GM20000 (cell line): ENCODE measurements around the gene APOM.
A peak's percentile ranks its signal among the peaks of the same experiment; 100 is the strongest.

Source experiments
- DNase-seq: peaks from one replicate; pipeline ENCODE4 v3.0.0; 2012; ENCODE audit warnings: low spot score
- TF ChIP-seq, protein P1 (sequence below): IDR thresholded peaks from 2 replicates; pipeline ENCODE4 v1.5.1; 2012; ENCODE audit warnings: mild to moderate bottlenecking, control low read depth; ENCODE audit errors: extremely low read depth, missing control alignments

APOM gene

DNA sequence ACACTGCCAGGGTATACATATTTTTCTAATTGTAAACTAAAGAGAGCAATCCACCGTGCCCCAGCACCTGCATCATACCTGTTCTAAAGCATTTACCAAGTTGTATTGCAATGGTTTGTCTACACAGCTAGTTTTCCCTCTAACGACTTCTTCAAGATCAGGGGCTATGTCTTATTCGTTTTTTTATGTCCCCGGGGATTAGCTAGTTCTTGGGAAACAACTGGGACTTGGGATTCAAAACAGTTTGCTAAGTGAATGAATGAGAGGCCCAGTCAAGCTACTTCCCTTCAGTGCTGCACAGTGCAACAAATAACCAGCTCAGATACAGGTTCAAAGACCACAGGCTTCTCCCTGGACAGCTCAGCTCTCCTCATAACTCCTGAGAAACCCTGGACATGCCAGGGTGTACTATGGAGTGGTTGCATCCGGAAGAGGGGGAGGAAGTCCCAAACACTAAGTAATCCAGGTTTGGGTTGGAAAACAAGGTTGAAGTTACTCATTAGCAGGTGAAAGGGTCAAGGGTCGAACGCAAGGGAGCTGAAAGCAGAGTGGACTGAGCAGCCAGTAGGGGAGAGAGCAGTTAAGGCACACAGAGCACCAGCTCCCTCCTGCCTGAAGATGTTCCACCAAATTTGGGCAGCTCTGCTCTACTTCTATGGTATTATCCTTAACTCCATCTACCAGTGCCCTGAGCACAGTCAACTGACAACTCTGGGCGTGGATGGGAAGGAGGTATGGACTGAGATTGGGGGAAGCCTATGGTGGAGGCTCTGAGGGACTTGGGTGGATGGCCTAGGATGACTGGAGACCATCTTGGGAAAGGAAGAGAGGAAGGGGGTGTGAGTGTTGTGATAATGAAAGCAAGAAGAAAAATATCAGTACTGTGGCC lies at the start of gene APOM:
APOM (plus strand) TSS at position 546 of the 889 bp plus-strand sequence; CDS start at position 619, 73 bp downstream.
- TF ChIP-seq, protein P1, sequence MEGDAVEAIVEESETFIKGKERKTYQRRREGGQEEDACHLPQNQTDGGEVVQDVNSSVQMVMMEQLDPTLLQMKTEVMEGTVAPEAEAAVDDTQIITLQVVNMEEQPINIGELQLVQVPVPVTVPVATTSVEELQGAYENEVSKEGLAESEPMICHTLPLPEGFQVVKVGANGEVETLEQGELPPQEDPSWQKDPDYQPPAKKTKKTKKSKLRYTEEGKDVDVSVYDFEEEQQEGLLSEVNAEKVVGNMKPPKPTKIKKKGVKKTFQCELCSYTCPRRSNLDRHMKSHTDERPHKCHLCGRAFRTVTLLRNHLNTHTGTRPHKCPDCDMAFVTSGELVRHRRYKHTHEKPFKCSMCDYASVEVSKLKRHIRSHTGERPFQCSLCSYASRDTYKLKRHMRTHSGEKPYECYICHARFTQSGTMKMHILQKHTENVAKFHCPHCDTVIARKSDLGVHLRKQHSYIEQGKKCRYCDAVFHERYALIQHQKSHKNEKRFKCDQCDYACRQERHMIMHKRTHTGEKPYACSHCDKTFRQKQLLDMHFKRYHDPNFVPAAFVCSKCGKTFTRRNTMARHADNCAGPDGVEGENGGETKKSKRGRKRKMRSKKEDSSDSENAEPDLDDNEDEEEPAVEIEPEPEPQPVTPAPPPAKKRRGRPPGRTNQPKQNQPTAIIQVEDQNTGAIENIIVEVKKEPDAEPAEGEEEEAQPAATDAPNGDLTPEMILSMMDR: no peak
- no peak for DNase-seq

DNA sequence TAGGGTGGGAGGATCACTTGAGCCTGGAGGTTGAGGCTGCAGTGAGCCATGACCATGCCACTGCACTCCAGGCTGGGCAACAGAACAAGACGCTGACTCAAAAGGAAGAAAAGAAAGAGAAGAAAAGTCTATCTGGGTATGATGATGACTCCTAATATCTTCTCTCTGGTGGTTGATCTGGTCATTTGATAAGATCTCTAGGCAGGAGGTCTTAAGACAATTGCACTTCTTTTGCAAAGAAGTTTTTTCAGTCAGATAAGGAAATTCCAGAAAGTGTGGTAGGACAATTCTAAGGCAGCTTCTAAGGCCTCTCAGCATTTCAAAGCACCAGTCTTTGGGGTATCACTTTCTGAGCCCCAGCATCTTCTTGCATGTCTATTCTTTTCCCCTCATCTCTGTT lies 48.4 kb upstream of the APOM start:
- DNase-seq: no peak
- TF ChIP-seq, protein P1: no peak

DNA sequence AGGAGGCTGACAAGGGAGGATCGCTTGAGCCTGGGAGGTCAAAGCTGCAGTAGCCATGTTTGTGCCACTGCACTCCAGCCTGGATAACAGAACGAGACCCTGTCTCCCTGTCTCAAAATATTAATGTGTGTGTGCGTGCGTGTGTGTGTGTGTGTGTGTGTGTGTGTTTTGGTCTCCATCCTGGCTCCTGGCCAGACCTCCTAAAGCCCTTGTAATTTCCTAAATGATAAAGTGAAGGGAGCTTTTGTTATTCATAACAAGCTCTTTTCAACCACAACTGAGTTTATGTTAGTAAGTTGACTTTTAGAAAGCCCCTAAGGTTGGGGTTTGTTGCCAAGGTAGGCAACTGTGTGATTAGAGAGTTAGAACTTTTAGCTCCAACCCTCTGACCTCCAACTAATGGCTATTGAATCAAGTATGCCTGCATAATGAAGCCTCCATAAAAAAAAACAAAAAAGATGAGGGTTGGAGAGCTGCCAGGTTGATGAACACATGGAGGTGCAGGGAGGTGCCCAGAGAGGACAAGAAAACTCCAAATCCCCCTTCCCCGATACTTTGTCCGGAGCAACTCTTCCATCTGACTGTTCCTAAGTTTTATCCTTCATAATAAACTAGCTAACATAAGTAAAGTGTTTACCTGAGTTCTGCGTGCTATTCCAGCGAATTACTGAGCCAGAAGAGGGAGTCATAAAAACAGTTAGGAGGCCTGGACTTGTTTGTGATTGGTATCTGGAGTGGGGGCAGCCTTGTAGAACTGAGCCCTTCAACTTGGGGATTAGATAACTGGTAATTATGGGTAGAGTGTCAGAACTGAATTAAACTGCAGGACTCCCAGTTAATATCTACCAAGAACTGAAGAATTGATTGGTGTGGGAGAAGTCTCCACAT lies 45.9 kb upstream of the APOM start:
- no peak for DNase-seq
- TF ChIP-seq, protein P1: no peak

DNA sequence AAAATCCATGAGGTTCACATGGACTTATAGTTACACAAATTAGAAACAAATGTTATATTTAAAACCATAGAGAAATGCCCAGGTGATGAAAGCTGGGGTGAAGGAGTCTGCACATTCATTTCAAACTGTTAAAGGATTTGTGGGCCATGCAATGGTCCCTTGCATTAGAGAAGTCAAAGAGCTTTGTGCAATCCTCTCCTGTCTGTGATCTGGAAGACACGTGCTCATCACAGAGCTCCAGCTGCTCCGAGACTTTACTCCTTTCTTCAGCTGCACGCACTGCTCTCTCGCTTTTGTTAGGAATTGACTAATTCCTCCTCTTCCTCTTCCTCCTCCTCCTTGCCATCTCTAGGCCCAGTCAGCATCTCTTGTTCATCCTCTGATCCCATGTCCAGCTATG lies 44.7 kb upstream of the APOM start:
- TF ChIP-seq, protein P1: no peak
- no peak for DNase-seq

DNA sequence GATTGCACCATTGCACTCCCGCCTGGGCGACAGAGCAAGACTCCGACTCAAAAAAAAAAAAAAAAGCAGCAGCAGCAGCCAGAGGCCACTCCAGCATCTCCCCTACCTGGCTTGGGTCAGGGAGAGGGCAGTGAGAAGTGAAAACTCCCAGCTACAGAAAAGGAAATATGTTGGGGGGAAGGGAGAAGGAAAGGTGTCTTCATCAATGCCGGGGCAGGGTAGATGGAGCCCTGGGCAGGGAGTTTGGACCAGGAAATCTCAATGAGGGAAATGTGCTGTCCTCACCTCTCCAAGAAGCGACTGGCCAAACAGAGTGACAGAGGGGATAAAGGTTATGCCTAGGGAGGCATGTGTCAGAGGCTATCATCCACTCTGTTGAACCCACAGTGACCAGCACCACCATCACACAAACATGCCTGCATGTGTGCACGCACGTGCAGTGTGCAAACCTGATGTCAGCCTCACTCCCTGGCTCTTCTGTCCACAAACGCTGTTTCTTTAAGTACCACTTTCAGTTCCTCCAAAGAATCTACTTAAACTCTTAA lies 41.5 kb upstream of the APOM start:
- TF ChIP-seq, protein P1: no peak

DNA sequence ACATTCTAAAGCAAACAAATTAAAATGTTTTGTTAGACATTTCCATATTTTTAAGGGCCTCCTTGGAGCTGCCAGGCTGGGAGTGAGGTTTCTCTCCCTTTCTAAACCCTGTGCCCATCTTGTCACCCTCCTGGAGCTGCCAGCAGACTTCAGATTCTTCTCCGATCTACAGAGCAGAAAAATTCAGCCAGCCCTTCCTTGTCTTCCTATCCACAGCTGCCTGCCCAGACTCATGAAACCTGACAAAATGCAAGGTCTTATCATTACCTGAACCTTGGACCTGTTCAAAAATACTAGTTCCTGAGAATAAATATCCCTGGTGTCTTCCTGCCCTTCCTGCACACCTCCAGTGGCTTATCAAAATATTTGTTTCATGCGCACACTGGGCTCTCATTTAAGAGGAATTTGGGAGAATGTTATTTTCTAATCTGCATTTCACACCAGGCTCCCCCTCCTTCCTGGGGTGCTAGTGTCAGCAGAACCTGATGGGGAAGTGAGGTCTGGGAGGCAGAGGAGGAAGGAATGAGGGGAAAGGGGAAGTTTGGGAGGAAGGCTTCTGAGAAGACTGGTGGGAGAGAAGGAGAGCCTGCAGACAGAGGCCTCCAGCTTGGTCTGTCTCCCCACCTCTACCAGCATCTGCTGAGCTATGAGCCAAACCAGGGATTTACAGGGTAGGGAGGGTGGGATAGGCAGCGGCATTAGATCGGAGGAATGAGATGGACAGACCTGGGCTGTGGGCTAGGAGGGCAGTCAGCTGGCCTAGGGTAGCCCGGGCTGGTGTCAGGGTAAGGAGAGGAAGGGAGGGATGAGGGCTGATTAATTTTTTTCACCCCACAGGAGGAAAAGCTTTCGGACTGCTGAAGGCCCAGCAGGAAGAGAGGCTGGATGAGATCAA lies 40.8 kb upstream of the APOM start, which contains the start of gene AIF1:
AIF1 (plus strand) TSS at position 551 of the 895 bp plus-strand sequence; CDS start at position 647, 96 bp downstream.
- TF ChIP-seq, protein P1: no peak

More for the DNA sequence above, 41.5 kb upstream of the APOM start:
- peak; percentile 77 for DNase-seq

More for the DNA sequence above, 40.8 kb upstream of the APOM start, which contains the start of gene AIF1:
- DNase-seq: no peak
